Activated T-cell treated with anti-CD3 and anti-CD28 coated beads, Interleukin-2, amount 50 U/mL, for 72 hours (primary cell): ENCODE measurements around the gene SMAD5. TPM values are rescaled to one million over a fixed set of nuclear protein-coding genes. Genes with fewer than 3 reads are reported as not detected.

Source experiments
- ATAC-seq, 2 donors: fragments of 150-1000 bp; cut with Tn5 transposase; replicated peaks in 1 of 2; 2 replicates each; pipeline ENCODE4 v1.10.0; 2021; ENCODE audit warnings: moderate library complexity in 2 of 2, mild to moderate bottlenecking in 1 of 2
- DNase-seq, 2 donors: peaks; one replicate each; pipeline ENCODE4 v3.0.0; 2021 to 2022; ENCODE audit warnings: mixed read lengths in 1 of 2
- H3K27ac Mint-ChIP-seq: one replicate; pipeline ENCODE4 v1.8.0; 2022; ENCODE audit warnings: mild to moderate bottlenecking, moderate library complexity, mixed read lengths
- H3K27me3 Mint-ChIP-seq: one replicate; pipeline ENCODE4 v1.8.0; 2022; ENCODE audit warnings: low read depth, mixed read lengths
- H3K36me3 Mint-ChIP-seq, 2 donors: one replicate each; pipeline ENCODE4 v1.8.0; 2022; ENCODE audit warnings: mixed read lengths in 2 of 2, mild to moderate bottlenecking in 1 of 2; ENCODE audit not compliant: insufficient read depth in 2 of 2
- H3K4me1 Mint-ChIP-seq: one replicate; pipeline ENCODE4 v1.8.0; 2022; ENCODE audit warnings: low read depth, mixed read lengths
- H3K4me3 Mint-ChIP-seq, 2 donors: one replicate each; pipeline ENCODE4 v1.8.0; 2022; ENCODE audit warnings: mild to moderate bottlenecking in 2 of 2, mixed read lengths in 2 of 2, moderate library complexity in 2 of 2
- H3K9me3 Mint-ChIP-seq, 2 donors: one replicate each; pipeline ENCODE4 v1.8.0; 2022; ENCODE audit warnings: mixed read lengths in 2 of 2
- total RNA-seq, 2 donors: library from RNA; stranded (reverse); gene quantifications; one replicate each; pipeline ENCODE4 v1.2.3, GENCODE V29; 2022

SMAD5 gene
- 10 to 100 TPM in 1 of 2 donors, 1 to 10 TPM in 1; 7.1 to 13.9 TPM for total RNA-seq

GRCh38 chr5:136132557-136133221, at the start of gene SMAD5:
SMAD5 (plus strand) TSS chr5:136132845; CDS start chr5:136153761, 20,916 bp downstream.
- H3K4me3 Mint-ChIP-seq: peak within 1 kb of the TSS; percentile 90 to 96
- peak; percentile 81 to 88 for DNase-seq
- peaks cover 46% of the 10 kb centered on the region for H3K27me3 Mint-ChIP-seq
- no peaks in the 10 kb centered on the region for H3K9me3 Mint-ChIP-seq
- H3K27ac Mint-ChIP-seq: peak within 1 kb of the TSS; percentile 90
- no peaks in the 10 kb centered on the region for H3K36me3 Mint-ChIP-seq
- peaks cover 14% of the 10 kb centered on the region for H3K4me1 Mint-ChIP-seq
- ATAC-seq: peak; percentile 89 to 93

DNA sequence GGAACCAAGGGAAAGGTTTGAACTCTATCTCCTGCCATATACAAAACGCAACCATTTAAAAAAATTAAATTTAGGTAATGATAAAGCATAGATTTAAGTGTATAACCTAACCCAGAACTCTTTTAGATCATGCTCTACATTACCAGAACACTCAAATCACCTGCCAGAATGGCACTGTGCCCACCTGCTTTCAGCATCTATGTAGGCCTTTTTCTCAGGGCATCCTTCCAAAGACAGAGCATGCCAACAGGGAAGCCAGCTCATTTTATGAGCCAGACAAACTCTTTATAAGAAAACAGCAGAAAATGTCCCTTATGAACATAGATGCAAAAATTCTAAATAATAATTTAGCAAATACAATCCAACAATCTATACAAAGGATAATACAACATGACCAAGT, 47.9 kb upstream of the SMAD5 start:
- DNase-seq: no peak
- Mint-ChIP-seq H3K4me1 (peaks cover 7% of the 10 kb centered on the region), H3K27ac (no peak overlapping the region), H3K36me3 (no peaks in the 10 kb centered on the region), H3K4me3 (no peak overlapping the region), H3K27me3 (peaks cover 12% of the 10 kb centered on the region), H3K9me3 (no peaks in the 10 kb centered on the region)
- ATAC-seq: no peak

- DNase-seq: no peak
- H3K4me1 Mint-ChIP-seq: no peaks in the 10 kb centered on the region
- no peak overlapping the region for H3K4me3 Mint-ChIP-seq
- no peaks in the 10 kb centered on the region for H3K36me3 Mint-ChIP-seq
- no peak overlapping the region for H3K27ac Mint-ChIP-seq
- no peaks in the 10 kb centered on the region for H3K27me3 Mint-ChIP-seq
- H3K9me3 Mint-ChIP-seq: no peaks in the 10 kb centered on the region
- no peak for ATAC-seq
These were observed 45.7 kb upstream of the SMAD5 start for GRCh38 chr5:136086783-136087566.

DNA sequence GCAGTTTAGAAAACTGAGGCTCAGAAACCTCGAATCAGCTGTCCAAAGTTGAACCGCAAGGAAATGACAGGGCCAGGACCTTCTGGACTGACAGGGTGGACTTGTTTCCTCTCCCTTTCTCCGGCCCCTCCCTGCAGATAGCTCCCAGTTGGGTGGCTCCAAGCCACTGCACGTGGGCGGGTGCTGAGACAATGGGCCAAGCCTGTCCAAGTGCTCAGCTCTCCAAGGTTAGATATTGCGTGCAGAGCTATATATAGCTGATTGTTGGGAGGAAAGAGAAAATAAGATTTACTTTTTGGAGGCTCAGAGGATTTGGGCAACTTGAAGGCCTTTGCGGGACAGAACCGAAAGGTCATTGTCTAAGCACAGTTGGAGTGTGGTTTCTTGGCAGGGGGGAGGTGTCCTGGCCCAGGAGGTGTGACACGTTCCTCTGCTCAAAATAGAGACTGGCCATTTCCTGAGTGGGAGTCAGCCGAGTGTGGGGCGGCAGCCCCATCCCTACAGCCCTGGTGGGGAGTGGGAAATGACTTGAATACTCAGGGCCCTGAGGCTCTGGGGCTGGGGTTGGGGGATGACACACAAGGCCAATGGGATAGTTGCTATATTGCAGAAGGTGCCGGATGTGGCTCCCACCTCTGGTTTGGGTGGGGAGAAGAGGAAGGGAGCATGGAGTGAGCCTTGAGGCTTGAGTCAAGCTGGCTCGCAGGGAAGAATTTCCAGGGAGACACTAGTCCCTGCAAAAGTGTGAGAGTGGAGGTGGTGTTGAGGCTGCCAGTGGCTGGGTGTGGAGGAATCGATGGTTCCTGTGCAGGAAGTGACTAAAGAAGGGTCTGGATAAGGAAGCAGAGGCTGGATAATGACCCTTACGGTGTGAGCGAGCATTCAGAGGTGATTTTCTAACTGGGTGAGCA, 44.4 kb upstream of the SMAD5 start:
- DNase-seq (no peak), ATAC-seq (no peak)
- Mint-ChIP-seq H3K4me1 (no peaks in the 10 kb centered on the region), H3K9me3 (no peaks in the 10 kb centered on the region), H3K27me3 (no peaks in the 10 kb centered on the region), H3K4me3 (no peak overlapping the region), H3K36me3 (no peaks in the 10 kb centered on the region), H3K27ac (no peak overlapping the region)

GRCh38 chr5:136089791-136090190, 42.9 kb upstream of the SMAD5 start:
- H3K36me3 Mint-ChIP-seq: no peaks in the 10 kb centered on the region
- H3K9me3 Mint-ChIP-seq: no peaks in the 10 kb centered on the region
- no peak for ATAC-seq
- H3K27me3 Mint-ChIP-seq: peaks cover 9% of the 10 kb centered on the region
- H3K4me3 Mint-ChIP-seq: no peak overlapping the region
- no peak for DNase-seq
- H3K4me1 Mint-ChIP-seq: no peaks in the 10 kb centered on the region
- H3K27ac Mint-ChIP-seq: no peak overlapping the region

GRCh38 chr5:136090319-136090718, 42.3 kb upstream of the SMAD5 start:
- H3K36me3 Mint-ChIP-seq: no peaks in the 10 kb centered on the region
- no peaks in the 10 kb centered on the region for H3K4me1 Mint-ChIP-seq
- no peak for ATAC-seq
- no peak overlapping the region for H3K27ac Mint-ChIP-seq
- peaks cover 9% of the 10 kb centered on the region for H3K27me3 Mint-ChIP-seq
- no peak overlapping the region for H3K4me3 Mint-ChIP-seq
- DNase-seq: no peak
- no peaks in the 10 kb centered on the region for H3K9me3 Mint-ChIP-seq

- DNase-seq (no peak), ATAC-seq (no peak)
- no peaks in the 10 kb centered on the region for H3K9me3 Mint-ChIP-seq
- H3K36me3 Mint-ChIP-seq: no peaks in the 10 kb centered on the region
- H3K4me3 Mint-ChIP-seq: no peak overlapping the region
- H3K27ac Mint-ChIP-seq: no peak overlapping the region
- no peaks in the 10 kb centered on the region for H3K4me1 Mint-ChIP-seq
- H3K27me3 Mint-ChIP-seq: peaks cover 23% of the 10 kb centered on the region
These were observed 38.3 kb upstream of the SMAD5 start for GRCh38 chr5:136094189-136094912.

GRCh38 chr5:136094913-136095641, 37.6 kb upstream of the SMAD5 start:
- no peak overlapping the region for H3K27ac Mint-ChIP-seq
- no peaks in the 10 kb centered on the region for H3K9me3 Mint-ChIP-seq
- H3K36me3 Mint-ChIP-seq: no peaks in the 10 kb centered on the region
- peaks cover 23% of the 10 kb centered on the region for H3K27me3 Mint-ChIP-seq
- DNase-seq (no peak), ATAC-seq (no peak)
- H3K4me1 Mint-ChIP-seq: no peaks in the 10 kb centered on the region
- no peak overlapping the region for H3K4me3 Mint-ChIP-seq

GRCh38 chr5:136098176-136098575, 34.5 kb upstream of the SMAD5 start:
- no peaks in the 10 kb centered on the region for H3K4me1 Mint-ChIP-seq
- H3K9me3 Mint-ChIP-seq: no peaks in the 10 kb centered on the region
- no peaks in the 10 kb centered on the region for H3K36me3 Mint-ChIP-seq
- peaks cover 31% of the 10 kb centered on the region for H3K27me3 Mint-ChIP-seq
- no peak for DNase-seq
- no peak for ATAC-seq
- H3K4me3 Mint-ChIP-seq: no peak overlapping the region
- no peak overlapping the region for H3K27ac Mint-ChIP-seq

DNA sequence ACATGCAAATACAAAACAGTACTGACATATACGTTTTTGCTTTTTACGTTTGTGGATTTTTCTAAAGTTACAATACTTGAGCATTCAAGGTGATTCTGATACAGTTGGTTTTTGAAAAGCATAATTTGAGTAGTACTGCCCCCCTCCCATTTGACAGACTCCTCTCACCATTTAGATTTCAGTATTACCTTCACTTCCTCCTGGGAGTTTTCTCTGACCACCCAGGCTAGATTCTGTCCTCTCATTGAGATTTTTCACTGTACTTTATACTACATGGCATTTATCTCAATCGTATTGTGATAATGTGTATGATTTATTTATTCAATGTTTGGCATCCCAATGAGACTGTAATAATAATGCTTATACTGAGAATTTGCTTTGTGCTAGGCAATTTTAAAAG, 32.8 kb upstream of the SMAD5 start:
- Mint-ChIP-seq H3K27me3 (peaks cover 27% of the 10 kb centered on the region), H3K36me3 (no peaks in the 10 kb centered on the region), H3K4me1 (no peaks in the 10 kb centered on the region), H3K9me3 (no peaks in the 10 kb centered on the region), H3K27ac (no peak overlapping the region), H3K4me3 (no peak overlapping the region)
- no peak for ATAC-seq
- no peak for DNase-seq

- no peak overlapping the region for H3K4me3 Mint-ChIP-seq
- no peak overlapping the region for H3K27ac Mint-ChIP-seq
- no peak for DNase-seq
- H3K9me3 Mint-ChIP-seq: no peaks in the 10 kb centered on the region
- H3K4me1 Mint-ChIP-seq: no peaks in the 10 kb centered on the region
- ATAC-seq: no peak
- no peaks in the 10 kb centered on the region for H3K36me3 Mint-ChIP-seq
- peaks cover 29% of the 10 kb centered on the region for H3K27me3 Mint-ChIP-seq
These were observed 30.8 kb upstream of the SMAD5 start for GRCh38 chr5:136101884-136102283.

GRCh38 chr5:136103118-136103517, 29.5 kb upstream of the SMAD5 start:
- Mint-ChIP-seq H3K27me3 (peaks cover 22% of the 10 kb centered on the region), H3K36me3 (no peaks in the 10 kb centered on the region), H3K9me3 (no peaks in the 10 kb centered on the region), H3K4me3 (no peak overlapping the region), H3K4me1 (no peaks in the 10 kb centered on the region), H3K27ac (no peak overlapping the region)
- ATAC-seq (no peak), DNase-seq (no peak)
